Astrocyte of the hippocampus (primary cell): Measurements from ENCODE around the gene MDFIC2.
"Not testable (repeated sequence)": the region's sequence is repeated elsewhere in the genome, so short reads cannot be mapped to it uniquely, and the experiment has no call there.

Experiments used
- DNase-seq: peaks from one replicate; pipeline ENCODE4 v3.0.0; 2011; ENCODE audit warnings: low read depth, low spot score

Gene MDFIC2

GRCh38 chr3:70256566-70256965 is 55.9 kb downstream of the MDFIC2 start:
- no peak for DNase-seq

GRCh38 chr3:70250492-70250891 is 61.9 kb downstream of the MDFIC2 start:
- no peak for DNase-seq

DNA sequence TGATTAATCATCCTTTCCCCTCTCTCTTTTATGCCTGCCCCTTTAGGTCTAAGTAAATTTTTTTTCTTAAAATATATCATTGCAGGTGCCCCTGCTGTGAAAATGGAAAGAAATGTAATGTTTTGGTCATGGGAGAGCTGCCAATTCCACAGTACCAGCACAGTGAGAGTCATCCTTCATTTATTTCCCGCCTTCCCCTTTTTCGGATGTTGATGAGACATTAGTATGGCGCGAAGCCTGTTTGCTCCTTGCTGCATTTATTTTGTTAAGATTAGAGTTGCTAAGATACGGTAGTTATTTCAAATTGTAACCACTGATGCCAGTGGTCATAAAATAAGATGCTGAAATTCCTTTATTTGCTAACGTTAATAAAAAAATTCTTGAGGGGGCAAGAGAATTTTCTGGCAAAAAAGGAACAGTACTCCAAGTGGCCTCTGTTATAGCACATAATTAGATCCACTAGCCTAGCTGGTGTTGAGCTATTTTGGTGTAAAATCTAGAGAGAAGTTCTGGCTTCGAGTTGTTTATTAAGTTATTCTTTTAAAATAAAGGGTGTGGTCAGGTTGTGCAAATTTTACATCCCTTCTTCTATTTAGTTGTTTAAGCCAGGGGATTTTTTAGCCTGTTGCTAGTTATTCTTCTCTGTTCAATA is 62.8 kb downstream of the MDFIC2 start:
- peak; percentile 75 for DNase-seq

- DNase-seq, result no peak
These were observed 63.6 kb downstream of the MDFIC2 start for GRCh38 chr3:70248856-70249255.

- DNase-seq, result peak; percentile 2
These were observed 64.5 kb downstream of the MDFIC2 start for GRCh38 chr3:70247955-70248354.

DNA sequence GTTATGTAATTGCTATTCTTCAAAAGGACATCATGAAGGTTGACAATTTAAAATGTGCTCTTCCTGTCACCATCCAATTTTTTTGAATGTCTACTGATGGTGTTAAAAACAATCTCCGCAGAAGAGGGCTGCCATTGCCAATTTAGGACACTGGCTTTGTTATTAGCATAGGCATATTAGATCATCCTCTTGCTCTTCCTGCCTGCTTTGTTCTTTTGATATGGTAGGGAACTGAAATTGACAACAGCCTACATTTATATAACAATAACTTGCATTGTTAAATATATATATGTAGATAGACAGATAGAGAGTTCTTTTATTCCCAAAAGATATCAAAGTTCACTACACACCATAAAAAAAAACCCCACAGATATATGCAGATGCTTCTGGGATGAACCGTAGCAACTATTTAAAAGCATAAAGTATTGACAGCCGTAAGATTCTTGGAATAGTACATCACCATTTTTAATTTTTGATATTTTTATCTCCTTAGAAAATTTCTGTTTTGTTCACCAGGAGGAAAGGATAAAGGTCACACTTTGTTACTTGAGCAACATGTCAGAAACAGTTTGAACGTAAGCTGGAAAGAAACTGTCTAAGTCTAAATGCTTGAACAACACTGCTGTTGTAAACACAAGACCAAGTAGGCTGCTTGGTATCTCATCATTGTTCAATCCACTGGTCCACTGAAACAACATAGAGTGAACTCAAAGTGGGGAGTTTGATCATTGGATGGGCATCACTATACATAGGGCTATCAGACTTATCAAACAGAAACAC is 66.5 kb downstream of the MDFIC2 start:
- DNase-seq, result no peak

GRCh38 chr3:70244422-70244821 is 68.0 kb downstream of the MDFIC2 start:
- DNase-seq, result no peak

- no peak for DNase-seq
These were observed 70.0 kb downstream of the MDFIC2 start for GRCh38 chr3:70242297-70242882.

GRCh38 chr3:70233812-70234211 is 78.6 kb downstream of the MDFIC2 start:
- DNase-seq, result no peak

DNA sequence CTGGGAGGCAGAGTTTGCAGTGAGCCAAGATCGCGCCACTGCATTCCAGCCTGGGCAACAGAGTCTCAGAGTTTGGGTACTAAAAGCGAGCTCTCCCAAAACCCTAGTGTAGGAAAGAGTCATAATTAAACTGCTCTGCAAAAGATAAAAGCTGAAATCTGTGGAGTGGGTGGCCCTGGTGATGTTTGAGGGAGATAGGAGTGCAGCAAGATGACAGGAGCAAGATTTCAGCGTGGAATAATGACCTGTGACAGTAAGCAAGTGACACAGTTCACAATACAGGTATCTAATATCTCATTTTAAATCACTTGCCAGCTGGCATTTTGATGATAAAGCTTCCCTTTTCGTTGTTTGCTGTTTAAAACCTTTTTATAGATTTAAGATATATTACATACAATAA is 79.3 kb downstream of the MDFIC2 start:
- no peak for DNase-seq

DNA sequence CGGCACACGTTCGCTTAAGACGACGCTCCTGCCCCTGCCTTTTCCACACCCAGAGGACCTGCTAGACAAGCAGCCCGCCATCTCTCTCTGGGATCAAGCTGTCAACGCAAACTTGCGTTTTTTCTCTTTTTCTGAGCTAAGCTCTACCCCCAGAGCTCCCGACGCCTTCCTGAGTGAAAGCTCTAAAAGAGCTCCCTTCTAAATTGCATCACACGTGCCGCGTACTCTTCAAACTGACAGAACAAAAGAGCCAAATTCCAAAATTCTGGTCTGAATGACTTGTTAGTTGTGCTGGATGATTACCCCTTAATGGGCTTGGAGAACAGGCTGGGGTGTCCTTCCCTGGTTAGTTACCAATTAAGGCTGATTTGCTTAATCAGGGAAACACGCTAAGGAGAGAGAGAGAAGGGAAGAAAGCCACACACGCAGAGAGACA is 81.2 kb downstream of the MDFIC2 start:
- no peak for DNase-seq

- no peak for DNase-seq
These were observed 85.0 kb downstream of the MDFIC2 start for GRCh38 chr3:70227437-70227836.

DNA sequence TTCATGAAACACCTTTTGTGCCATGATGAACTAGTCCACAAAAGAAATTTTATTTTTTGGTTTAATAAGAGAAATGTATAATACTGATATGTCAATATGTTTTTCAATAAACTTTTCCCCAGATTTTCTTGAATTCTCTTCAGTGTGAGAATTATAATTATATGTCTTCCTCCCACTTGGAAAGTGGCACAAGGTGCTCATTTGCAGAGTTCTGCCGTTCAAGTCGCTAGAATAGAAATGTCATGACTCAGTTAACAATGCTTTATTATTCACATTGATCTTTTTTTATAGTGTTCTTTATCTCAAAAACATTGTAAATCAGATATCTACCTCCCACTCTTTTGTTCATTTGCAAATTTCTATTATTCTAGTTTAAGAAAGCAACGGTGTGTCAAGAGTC is 87.3 kb downstream of the MDFIC2 start:
- DNase-seq, result no peak

DNA sequence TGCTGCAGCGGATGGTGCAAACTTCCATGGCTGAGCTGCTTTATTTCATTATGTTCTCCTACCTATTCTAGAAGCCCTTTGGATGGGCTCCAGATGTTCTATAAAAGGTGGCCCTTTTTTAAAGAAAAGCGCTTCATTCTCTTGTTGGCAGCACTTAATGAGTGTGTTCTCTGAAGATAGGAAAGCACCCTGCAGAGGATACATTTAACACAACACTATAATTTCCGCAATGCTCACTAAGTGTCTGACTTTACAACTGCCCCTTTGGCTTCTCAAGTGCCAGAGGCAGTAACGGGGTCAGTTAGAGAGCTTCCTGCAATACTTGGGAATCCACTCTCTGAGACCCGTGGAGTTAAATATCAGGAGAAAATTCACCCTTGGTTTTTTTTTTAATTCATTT is 88.1 kb downstream of the MDFIC2 start:
- DNase-seq, result no peak

DNA sequence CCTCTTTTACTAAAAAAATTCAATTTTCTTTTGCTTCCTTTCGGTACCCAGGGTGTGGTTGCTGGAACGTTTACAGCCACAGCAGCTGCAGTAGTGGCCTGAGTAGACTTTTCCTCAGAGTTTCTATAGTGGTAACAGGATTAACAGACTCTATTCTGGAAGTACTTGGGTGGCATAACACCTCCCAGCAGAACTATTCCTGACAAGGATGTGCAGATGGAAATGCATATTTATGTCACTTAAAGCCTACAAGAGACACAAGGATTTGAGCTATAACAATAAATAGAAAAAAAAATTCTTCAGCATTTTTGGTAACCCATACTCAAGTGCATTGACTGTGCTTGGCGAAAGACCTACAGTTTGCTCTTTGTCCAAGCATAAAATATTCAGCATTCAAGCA is 94.0 kb downstream of the MDFIC2 start:
- DNase-seq, result no peak

- DNase-seq, result not testable (repeated sequence)
These were observed 101.2 kb downstream of the MDFIC2 start for GRCh38 chr3:70211274-70211673.

GRCh38 chr3:70201975-70202374 is 110.5 kb downstream of the MDFIC2 start:
- no peak for DNase-seq

DNA sequence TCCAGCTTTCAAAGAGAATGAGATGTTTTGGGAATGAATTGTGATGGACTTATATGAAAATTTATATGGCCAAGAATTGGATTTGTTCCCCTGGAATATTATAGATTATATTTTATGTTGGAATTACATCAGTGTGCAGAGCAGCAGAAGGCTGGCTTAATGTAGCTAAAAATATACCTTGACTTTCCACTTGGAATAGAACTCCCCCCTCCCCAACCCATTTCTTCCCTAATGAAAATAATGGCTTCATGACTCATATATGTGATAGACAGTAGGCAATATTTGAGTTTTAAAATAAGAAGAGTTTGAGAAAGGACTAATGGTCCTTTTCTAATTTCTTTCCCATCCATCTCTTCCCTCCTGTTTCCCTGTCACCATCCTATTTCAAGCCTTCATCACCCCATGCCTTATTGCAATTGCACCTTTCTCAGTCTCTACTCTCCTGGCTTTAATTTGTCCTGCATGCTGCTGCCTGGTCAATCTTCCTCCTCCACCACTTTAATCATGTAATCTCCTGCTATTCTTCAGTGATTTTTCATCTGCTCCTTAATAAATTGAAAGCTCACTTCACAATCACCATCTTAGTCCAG is 122.5 kb downstream of the MDFIC2 start:
- DNase-seq, result no peak

- no peak for DNase-seq
These were observed 126.2 kb downstream of the MDFIC2 start for GRCh38 chr3:70186221-70186620.

- no peak for DNase-seq
These were observed 126.8 kb downstream of the MDFIC2 start for GRCh38 chr3:70185661-70186060.

GRCh38 chr3:70183781-70184504 is 128.5 kb downstream of the MDFIC2 start:
- no peak for DNase-seq

DNA sequence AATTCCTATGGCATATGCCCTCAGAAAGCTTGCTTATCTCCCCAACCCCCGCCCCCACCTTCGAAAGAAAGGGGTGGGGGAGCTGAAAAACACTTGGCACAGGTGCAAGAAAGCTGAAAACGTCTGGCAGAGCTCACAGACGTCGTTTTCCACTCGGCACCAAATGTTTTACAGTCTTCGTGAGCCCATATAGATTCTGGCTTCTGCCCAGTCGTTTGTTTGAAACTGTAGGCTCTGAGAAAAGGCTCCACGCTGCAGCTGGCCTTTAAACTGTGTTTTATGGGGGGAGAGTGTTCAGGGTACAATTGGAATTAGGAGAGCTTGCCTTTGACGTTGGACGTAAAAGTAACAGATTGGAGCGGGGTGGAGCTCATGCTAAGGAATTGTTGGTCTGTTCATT is 130.3 kb downstream of the MDFIC2 start:
- DNase-seq, result no peak
